HG03558 (cell line): ENCODE results near the gene TJP3.

Source experiments
- ATAC-seq: cut with Tn5 transposase; IDR thresholded peaks from one replicate; pipeline ENCODE4 v1.9.1; 2021; ENCODE audit warnings: moderate number of reproducible peaks; ENCODE audit not compliant: unreplicated experiment; ENCODE audit errors: extremely low read depth

TJP3 gene

DNA sequence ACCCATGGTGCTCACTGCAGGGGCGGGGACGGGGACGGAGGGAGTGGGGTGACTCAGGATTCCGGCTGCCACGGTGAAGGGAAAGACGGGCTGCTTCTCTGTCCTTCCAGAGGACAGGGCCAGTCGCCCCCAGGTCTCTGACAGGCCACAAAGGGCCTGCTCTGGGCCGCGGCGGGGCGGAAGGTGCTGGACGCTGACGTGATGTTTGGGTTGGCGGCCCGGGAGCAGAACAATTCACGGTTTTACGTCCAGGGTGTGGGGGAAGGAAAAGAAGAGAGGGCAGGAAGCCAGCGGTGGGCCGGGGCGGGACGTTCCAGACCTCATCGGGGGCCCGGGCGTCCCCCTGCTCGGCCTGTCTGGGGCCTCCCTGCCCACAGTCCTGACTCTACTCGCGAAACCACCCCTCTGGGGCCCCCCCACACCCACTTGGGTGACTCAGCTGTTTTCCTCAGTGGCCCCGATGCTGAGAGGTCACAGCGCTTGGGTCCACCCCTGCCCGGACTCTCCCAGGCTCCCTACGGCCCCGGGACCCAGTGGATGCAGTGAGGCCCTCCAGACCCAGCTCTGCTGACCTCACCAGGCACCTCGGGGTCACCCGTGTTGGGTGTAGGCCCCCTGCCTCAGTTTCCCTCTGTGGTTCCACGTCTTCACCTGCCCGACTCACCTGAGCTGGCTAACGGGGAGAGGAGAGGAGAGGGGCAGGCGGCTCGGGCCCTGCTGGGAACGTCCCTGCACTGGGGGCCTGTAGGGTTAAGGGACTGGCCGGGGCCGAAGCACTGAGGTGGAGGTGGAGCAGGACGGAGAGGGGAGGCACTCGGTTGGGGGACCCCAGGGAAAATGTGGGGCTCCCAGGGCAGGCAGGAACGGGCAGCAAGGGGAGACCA, 37.1 kb upstream of the TJP3 start:
- no peak for ATAC-seq

DNA sequence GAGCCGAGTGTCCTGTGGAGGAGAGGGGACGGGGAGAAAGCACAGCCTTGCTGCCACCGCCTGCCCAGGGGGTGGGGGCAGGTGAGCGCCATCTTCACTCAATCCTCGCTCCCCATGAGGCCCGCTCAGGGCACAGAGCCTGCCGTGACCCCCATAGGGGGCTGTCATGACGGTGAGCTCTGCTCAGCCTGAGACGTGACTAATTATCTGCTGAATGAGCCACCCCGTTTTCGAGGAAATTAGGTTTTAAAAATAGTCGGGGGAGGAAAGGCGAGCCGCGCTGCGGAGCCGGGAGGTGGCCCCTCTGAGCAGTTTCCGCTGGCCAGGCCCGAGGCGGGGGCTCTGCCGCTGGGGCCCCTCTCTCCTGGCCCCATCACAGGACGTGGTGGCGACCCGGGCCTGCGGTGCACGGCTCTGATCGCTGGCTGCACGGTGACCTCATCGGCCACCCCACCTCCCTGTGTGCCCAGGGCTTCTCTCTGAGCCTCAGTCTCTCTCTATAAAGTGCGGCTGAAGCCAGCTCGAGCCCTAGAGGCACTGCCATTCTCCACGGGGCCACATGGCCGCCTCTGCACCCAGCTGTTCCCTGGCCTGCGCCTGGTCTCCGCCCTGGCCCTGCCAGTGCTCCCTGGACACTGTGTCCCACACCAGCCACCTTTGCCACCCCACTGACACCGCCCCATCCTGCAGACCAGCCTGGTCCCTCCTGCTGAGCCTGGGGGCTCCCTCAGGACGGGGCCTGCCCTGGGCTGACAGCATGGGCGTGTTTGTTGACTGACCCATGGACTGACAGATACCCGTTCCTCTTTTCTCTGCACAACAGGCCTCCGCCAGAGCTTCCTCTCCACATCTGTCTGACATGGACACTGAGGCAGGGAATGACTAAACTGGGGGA, 36.3 kb upstream of the TJP3 start:
- ATAC-seq: no peak

DNA sequence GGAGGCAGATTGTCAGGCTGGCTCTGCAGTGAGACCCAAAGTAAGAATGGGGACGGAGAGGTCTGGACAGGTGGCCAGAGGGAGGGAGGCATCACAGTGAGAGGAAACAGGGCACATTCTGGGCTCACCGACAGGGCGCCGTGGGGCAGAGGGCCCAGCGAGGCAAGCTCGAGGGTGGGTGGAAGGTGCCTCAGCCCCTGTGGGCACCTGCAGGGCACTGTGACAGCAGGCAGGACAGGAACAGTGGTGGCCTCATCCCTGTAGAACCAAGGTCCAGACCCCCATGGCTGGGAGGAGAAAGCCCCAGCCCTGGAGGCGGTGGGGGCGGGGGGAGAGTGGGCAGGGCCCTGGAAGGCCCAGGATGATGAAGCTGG, 35.6 kb upstream of the TJP3 start:
- ATAC-seq: no peak

DNA sequence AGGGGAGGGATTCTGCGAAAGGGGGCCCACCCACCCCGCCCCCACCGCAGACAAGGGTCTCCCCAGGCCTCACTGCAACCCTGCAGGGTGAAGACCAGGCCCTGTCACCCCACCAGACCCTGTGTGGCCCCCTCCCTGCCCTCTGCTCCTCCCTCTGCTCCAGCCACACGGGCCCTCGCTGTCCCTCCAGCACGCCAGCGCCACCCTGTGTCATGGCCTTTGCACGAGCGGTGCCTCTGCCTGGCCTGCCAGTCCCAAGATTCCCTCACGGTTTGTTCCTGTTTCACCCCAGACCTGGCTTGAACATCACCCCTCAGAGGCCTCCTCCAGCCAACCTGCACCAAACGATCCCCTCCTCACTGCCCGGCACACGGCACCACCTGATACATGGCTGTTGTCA, 35.2 kb upstream of the TJP3 start:
- no peak for ATAC-seq

DNA sequence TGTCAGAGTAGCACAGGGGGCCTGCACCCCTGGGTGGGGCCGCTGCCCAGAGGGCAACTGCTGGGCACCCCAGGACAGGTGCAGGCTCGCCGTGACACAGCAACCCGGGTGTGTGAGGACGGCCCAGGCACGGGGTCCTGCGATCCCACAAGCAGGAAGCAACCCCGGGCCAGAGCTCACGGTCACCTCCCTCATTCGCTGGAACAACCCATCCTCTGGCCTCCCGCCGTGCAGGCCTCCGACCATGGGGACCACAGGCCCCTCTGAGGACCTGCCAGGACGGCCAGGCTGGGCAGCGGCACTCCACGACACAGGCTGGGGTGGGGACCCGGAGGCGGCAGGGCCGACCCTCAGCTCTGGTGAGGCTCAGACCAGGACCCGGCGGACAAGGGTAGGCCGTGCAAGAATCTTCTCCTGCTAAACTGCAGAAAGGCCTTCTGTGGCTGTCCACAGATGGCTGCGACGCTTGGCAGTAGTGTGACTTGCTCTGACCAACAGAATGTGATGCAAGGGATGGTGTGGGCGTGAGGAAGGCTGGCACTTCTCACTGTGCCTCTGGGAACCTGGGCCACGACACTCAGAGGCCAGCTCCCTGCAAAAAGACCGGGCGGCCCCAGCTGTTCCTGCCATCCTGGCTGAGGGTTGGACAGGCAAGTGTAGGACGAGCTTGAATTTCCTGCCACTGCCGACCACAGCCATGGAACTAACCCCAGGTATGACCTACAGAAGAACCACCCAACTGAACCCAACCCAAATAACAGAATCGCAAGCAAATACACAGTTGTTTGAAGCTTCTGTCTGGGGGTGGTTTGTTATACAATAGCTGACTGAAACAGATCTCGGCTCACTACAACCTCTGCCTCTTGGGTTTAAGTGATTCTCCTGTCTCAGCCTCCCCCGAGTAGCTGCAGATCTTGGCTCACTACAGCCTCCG, 34.4 kb upstream of the TJP3 start:
- no peak for ATAC-seq

DNA sequence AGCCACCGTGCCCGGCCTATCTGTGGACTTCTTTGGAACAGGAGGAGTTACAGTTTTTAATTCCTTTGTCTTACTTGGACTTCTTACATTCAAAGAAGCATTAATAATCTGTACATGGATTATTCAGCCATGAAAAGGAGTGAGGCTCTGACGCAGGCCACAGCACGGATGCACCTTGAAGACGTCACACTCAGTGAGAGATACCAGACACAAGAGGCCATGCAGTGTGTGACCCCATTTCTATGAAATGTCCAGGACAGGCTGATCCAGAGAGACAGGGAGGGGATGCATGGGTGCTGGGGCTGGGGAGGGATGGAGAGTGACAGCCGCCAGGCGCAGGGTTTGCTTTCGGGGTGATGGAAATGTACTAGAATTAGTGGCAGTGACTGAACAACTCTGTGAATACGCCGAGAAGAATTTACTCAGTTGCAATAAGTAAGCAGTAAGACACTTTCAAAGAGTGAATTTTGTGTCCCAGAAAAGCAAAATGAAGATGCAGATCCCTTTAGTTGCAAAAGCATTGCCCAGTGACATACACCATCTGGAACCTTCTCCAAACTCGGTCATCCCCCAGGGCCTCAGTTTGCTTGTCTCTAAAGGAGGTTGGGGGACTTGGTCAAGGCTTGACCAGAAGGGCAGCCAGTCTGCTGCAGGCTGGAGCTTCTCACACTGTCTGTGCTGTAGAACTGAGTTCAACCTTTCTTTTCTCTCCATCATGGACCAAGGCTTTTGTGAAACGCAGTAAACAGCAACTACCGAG, 33.2 kb upstream of the TJP3 start:
- ATAC-seq: no peak

DNA sequence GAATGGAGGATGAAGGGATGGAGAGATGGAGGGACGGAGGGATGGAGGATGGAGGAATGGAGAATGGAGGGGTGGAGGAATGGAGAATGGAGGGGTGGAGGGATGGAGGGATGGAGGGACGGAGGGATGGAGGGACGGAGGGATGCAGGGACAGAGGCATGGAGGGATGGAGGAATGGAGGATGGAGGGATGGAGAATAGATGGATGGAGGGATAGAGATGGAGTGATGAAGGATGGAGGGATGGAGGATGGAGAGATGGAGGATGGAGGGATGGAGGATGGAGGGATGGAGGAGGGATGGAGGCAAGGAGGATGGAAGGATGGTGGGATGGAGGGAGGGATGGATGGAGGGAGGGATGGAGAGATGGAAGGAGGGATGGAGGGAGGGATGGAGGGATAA, 30.0 kb upstream of the TJP3 start:
- ATAC-seq: no peak

DNA sequence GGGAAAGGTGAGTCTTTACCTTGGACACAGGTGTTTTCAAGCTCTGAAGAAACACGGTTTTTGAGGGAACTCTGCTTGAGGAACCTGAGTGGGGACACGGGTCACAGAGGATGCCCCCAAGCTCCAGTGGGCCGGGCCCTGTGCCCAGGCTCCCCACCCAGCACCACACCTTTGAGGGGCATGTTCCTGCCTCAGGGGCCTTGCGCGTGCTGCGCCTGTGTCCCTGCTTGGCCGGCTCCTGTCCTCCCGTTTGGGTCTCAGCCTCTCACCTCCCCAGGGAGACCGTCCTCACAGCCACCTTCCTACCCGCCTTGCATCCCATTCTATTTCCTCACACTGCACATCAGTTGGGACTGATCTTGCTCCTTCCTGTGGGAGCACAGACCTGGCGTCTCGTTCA, 29.0 kb upstream of the TJP3 start:
- ATAC-seq: no peak

DNA sequence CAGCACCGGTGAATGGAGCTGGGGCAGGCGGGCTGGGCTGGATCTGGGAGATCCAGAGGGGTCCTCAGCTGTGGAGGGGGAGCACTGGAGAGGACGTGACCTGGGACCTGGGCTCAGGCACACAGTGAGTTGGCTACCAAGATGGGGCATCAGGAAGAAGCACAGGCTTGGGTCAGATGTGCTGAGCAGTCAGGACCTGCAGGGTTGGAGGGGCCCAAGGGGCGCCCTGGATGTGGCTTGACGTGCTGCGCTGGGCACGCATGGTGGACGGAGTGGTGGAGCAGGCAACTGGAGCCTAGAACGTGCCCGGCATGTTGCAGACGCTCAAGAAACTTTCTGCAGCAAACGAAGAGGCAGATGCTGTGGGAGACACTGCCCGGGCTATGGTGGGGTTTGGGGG, 28.6 kb upstream of the TJP3 start:
- ATAC-seq: no peak

DNA sequence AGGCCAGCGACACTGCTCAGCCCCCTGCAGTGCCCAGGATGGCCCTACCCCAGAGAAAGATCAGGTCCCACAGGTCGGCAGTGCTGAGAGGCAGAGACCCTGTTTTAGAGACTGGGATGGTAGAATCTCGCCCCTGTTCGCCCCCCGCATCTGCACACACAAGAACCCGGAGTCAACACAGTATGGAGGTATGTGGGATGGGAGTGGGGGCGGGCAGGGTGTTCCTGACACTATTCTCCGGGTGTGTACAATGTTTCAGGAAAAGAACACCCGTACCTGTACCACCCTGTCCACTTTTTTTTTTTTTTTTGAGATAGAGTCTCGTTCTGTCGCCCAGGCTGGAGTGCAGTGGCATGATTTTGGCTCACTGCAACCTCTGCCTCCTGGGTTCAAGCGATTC, 27.2 kb upstream of the TJP3 start:
- no peak for ATAC-seq

DNA sequence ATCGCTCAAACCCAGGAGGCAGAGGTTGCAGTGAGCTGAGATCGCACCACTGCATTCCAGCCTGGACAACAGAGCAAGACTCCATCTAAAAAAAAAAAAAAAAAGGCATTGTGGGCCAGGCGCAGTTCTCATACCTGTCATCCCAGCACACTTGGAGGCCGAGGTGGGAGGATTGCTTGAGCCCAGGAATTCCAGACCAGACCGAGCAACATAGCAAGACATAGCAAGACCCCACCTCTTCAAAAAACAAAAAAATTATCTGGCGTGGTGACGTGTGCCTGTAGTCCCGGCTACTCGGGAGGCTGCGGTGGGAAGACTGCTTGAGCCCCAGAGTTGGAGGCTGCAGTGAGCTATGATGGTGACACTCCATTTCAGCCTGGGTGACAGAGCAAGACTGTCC, 25.9 kb upstream of the TJP3 start:
- no peak for ATAC-seq

DNA sequence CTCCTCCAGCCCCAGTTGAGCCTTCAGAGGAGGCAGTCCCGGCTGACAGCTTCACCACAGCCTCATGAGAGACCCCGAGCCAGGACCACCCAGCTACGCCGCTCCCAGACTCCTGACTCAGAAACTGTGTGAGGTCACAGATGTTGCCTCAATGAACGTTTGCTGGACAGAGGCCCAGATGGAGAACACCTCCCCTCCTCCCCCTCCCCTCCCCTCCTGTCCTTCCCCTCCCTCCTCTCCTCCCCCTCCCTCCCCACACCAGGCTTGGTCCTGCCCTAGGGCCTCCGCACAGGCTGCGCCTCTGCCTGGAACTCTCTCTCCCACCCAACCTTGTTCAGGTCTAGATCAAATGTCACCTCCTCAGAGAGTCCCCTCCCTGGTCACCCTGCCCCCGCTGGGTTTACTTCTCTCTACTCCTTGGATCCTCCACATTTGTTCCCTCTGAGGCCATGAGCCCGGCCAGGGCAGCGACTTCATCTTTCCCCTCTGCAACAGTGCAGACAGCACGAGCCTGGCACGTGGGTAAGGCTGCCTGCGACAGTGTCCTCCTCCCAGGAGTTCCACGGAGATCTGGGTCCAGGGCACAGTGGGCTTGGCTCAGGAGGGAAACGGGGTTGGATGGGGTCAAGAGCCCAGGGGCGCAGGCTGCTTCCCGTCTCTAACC, 25.3 kb upstream of the TJP3 start:
- ATAC-seq: no peak

DNA sequence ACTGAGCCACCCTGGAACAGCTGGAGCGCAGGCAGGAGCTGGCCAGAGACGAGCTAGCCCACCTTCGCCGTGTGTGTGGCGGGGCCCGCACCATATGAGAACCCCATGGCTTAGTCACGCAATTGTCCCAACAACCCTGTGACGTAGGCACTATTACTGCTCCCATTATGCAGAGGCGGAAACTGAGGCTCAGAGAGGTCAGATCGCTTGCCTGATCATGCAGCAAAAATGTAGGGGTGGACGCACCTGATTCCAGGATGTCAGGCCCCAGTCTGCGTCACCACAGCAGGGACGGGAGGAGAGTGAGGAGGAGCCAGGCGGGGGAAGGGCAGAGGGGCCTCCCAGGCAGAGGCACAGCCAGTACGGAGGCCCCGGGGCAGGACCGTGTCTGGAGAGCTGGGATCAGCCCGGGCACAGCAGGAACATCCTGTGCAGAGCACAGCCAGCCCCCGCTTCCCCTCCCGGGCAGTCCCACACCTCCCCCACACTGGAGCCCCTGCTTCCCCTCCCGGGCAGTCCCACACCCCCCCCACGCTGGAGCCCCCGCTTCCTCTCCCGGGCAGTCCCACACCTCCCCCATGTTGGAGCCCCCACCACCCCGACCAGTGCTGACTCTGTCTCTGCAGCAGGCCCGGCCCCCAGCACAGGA, 24.7 kb upstream of the TJP3 start:
- no peak for ATAC-seq

DNA sequence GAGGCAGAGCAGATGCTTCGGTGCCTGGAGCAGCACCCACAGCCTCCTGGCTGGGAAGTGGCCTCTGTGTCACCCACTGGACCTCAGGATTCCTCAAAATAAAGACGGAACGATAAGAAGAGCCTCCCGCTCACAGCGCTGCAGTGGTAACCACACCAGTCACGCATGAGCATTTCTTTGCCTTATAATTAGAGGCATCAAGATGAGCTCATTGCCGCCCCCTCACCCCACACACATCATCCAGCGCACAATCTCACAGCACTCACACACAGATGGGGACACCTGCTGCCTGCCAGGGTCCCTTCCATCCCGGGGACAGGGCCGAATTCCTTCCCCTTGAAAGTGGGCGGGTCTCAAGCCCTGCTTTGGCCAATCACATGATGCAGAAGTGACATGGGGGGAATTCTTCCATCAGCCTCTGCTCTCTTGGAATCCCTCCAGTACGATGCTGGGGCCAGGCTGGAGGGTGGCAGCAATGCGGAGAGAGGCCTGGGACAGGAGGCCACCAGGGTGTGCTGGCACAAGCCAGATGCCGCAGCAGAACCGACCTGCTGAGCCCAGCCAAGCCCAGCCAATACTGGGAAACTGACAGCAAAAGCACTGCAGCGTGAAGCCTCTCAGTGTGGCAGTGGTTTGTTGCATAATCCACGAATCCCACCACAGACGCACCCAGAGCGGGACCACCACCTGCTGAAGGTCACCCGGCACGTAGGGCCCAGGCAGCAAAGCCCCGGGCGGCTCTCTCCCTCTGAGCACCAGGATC, 23.9 kb upstream of the TJP3 start:
- ATAC-seq: no peak

DNA sequence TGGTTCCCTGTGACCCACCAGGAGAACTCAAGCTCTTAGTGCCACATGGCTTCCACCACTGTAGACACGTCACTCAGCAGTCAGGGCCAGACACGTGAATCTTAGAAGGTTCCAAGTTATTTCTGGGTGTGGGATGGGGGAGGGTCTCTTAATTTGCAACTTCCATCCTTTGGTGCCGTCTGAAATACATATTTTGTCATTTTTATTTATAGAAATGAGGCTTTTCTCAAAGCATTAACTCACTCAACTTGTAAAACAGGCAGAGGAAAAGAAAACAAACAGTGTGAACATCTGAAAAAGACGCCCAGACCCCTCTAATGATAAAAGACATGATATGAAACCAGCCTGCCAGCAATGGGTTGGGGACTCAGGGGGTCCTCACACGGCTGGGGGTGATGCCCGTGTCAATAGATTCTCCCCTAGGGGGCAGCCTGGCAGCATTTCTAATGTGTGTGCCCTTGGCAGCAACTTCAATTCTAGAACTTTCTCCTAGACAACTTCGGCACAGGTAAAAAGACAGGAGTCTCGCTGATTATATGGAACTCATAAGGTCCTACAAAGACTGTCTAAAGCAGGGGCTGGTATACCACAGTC, 23.3 kb upstream of the TJP3 start:
- ATAC-seq: no peak

DNA sequence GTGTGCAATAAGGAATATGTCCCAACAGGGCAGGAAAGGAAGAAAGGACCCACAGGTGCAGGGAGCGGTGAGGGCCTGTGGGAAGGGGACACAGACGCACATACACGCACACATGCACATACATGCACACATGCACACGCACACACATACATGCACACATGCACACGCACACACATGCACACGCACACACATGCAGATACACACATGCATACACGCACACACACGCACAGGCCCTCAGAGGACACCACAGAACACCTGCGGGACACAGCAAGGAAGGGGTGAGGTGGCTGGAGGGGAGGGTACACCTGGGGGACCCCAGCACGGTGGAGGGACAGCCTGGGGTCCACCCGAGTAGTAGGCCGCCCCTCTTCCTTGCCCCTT, 20.8 kb upstream of the TJP3 start:
- ATAC-seq: no peak

DNA sequence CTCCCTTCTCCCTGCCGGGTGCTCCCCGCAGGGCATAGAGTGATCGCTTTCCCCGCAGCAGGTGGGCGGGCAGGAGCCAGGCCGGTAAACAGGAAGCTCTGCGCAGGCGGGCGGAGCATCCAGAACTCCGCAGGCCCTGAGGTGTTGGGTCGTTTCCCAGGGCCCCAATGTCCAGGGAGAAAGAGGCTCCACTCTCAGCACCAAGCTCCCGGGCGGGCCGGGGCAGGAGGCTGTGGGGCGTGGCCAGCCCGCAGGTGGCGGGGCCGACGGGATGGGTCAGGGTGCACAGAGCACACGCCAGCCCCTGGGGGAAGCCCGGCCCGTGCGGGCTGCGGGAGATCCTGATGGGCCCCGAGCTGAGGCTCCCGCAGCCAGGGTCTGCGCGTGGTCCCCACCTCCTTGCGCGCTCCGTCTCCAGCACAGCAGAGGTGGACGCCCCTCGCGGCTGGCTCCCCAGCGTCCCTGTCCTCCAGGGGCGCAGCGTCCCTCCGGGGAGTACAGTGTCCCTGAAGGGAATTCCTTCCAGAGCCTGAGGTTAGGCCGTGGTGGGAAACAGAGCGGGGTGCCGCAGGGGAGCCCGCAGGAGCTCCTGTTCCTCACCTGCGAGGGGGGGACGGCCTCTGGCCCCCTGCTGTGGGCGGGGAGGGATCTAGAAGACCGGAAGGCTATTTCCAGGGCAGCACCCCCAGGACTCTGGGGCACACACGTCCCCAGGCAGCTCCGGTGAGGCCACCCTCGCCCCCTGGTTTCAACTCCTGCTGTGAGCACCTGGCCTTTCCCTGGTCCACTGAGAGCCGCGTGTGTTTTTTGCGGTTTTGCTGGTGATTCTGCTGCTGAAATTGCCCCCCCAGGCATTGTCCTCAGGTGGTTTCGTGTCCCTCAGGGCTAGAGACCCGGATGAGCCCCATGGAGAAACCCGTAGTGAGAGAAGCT, 20.1 kb upstream of the TJP3 start:
- no peak for ATAC-seq
